HG03378 (cell line): Measurements from ENCODE around the gene DTHD1.
A peak's percentile ranks its signal among the peaks of the same experiment; 100 is the strongest.

Experiments
- ATAC-seq: cut with Tn5 transposase; IDR thresholded peaks from one replicate; pipeline ENCODE4 v1.9.1; 2021; ENCODE audit warnings: mild to moderate bottlenecking, moderate library complexity; ENCODE audit not compliant: unreplicated experiment

The DTHD1 gene

DNA sequence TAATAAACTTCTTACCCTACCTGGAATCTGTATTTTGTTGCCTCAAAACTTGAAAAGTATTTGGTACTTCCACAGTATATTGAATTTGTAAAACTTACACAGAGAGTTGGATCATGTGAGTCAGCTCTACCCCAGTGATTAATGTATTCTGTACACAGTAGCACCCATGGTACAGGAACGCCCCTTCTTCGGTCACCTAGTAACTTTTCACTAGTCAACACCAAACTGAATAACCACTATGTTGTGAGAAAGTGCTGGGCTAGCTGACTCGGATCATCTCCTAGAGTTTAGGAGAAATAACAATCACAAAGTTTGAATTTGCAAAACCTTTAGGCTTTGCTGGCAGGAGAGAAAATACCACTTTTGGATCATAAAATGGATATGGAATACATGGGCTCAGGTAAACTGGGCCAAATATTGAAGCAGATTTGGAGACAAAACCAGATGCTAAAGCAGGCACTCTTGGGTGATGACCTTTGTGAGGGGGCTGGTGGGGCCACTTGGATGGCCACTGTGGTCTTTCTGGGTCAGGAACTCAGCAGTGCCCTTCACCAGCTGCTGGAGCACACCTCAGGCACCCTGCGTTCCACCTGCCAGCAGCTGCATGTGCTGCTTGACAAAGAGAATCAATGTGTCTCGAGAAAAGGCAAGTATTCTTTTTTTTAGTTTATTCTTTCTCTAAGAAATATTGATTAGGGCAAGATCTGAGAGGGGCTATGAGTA lies at the start of gene DTHD1:
Gene DTHD1 (plus strand): TSS at position 233 of the 723 bp plus-strand sequence. CDS start 143 bp downstream, at position 376.
- ATAC-seq, result no peak

DNA sequence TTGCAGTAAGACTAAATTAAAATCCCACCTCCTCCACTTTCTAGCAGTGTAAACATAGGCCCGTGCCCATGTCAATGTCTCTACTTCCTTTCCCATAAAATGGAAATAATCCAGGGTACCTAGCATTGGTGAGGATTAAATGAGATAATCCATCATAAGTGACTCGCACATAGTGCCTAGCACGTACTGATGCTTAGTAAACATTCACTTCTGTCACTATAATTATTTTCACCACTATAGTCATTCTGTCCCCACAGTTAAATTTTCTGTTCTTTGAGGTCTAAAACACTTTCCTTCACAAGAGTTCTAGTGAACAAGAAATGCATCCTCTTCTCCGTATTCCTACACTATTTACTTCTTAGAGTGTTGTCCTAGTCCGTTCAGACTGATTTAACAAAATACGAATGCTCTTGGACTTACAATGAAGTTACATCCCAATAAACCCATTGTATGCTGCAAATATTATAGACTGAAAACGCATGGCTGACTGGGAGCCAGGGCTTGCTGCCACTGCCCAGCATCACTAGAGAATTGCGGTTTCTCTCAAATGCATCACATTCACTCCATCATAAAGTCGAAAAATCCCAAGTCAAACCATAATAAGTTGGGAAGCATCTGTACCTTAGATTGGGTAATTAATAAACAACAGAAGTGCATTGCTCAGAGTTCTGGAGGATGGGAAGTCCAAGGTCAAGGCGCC lies 47.7 kb upstream of the DTHD1 start:
- no peak for ATAC-seq

DNA sequence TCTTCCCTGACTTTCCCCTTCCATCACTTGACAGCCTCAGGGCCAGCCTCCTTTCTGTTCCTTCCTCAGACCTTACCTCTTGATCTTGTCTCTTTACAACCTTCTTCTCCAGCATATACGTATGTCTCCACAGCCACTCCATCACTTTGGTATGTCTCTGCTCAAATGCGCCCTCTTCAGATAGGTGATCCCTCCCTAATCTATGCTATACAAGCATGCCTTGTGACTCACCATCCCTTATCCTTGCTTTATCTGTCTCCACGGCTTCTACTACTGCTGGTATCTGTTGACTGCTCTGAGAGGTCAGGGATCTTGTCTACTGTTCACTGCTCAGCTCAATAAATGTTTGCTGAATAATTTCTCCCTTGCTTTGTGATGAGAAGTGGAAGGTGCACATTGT lies 46.1 kb upstream of the DTHD1 start:
- ATAC-seq, result no peak

GRCh38 chr4:36236159-36236558 lies 45.3 kb upstream of the DTHD1 start:
- no peak for ATAC-seq

DNA sequence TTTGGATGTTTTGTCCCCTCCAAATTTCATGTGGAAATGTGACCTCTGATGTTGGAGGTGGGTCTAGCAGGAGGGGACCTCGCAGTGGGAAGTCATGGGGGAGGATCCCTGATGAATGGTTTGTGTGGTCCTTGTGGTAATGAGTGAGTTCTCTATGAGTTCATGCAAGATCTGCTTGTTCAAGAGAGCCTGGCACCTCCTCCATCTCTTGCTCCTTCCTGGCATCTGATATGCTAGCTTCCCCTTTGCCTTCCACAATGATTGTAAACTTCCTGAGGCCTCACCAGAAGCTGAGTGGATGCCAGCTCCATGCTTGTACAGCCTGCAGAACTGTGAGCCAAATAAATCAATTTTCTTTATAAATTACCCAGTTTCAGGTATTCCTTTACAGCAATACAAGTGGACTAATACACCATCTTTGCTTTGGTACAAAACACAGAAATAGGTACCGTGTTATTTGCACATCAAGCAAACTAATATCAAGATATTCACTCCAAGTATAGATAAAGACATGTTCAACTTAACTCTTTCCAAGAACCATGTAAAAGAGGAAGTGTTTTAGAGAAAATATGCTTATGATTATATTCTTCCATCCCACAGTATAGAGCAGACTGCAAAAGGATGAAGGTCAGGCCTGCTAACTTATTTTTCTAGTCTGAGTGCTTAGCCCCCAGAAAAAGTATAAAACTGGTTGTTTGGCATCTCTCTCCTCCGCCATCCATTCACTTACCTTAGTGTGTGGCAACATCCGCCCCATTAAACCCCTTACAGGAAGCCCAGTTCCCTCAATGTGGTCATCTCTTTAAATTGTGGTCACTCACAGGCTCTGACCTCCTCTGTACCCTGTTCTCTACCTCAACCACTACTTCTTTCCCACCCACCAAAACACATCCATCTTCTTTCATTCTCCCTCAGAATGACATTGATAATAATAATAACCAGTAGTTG lies 43.8 kb upstream of the DTHD1 start:
- no peak for ATAC-seq

GRCh38 chr4:36241771-36242170 lies 39.6 kb upstream of the DTHD1 start:
- ATAC-seq, result peak; percentile 64

GRCh38 chr4:36242629-36243354 lies 38.6 kb upstream of the DTHD1 start:
- ATAC-seq, result no peak

DNA sequence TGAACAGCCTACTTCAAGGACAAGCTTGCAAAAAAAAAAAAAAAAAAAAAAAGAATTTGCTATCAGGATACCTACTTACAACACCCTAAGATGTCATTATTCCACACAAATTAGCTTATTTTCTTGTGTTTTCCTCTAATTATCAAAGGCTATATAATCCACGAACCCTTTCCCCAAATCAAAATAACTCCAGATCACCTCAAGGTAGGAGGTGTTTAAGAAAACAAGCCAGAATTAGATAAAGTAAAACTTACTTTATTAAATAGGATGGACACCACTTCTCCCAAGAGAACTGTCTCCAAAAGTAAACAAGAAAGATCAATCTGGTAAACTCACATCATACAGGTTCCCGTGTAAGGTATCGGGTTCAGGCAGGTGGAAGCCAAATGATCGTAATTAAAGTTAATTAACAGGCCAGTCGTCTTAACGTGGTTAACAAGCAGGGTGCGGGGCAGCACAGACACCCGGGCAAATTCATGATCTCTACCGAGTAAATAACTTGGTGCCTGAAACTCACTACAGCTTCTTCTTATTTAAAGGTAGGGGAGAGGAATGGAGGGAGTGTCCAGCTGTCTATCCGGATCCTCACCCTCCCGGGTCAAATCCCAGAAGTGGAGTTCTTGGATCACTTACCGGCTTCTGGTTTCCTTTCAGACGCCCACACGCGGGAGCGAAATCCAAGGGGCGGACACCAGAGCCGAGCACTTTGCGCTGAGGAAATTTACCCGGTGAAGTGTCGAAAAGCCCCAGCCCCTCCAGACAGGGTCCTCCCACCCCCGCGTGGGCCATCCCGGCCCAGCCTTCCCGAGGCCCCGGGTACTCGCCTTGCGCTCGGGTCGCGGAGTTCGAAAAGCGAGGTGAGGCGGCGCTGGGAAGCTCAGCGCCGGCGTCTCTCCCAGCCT lies 37.8 kb upstream of the DTHD1 start:
- ATAC-seq, result peak; percentile 13

DNA sequence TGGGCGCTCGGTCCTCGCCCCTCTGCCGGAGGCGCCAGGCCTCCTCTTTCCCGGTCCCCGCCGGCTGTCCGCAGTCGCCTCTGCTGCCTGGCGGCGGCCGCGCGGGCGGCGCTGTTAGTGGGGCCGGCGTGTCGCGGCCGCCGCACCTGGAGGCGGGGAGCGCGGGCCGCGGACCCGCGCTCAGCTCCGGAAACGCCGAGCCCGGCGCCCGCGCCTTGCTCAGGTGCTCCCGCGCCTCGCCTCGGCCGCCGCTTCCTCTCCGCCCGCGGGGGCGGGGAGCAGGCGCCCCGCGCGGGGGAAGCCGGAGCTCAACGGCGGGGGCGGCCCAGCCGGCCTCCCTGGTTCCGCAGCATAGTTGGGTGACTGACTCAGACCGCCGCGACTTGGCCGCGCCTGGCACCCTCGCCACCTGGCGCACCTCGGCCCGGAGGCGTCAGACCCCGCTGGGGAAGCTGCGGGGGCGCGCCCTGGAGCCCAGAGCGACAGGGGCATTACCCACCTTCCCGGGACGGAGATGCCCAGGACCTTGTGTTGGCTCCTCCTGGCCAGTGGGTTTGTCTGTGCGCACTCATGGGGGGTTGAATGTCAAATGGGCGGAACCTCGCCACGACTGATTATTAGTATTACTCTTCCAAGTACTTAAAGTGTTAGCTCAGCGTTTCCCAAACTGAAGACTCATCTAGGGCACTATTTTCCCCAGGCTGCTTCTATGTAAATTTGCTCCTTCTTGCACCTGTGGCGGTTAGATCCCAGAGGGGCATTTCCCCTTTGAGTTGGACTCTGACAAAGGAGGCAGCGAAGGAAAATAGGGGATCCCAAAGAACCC lies 36.9 kb upstream of the DTHD1 start, which contains the start of gene ARAP2:
Gene ARAP2 (minus strand): TSS at position 258 of the 826 bp plus-strand sequence. CDS start 15,028 bp downstream, outside the sequence.
- ATAC-seq, result peak; percentile 49

- ATAC-seq, result no peak
Observed at GRCh38 chr4:36249610-36250009, 31.8 kb upstream of the DTHD1 start.

GRCh38 chr4:36251983-36252382 lies 29.4 kb upstream of the DTHD1 start:
- no peak for ATAC-seq

- no peak for ATAC-seq
Observed at GRCh38 chr4:36254371-36254770, 27.0 kb upstream of the DTHD1 start.

DNA sequence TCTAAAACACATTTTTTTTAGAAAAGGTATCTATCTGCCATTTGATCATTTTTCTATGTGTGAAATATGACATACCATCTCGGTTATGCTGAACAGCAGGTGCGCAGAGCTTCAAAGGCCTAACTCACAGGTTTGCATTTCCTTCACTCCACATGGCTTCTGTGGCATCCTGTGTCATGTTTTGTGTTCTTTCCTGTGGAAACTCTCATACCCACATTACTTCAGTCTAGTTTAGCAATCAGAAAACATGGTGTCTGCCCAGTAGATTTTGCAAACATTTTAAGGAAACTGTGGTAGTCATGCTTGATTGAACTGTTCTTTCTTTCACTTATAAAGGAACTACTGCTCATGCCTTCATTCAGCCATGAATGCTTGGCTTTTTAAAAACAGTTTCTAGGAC lies 25.8 kb upstream of the DTHD1 start:
- peak; percentile 89 for ATAC-seq

DNA sequence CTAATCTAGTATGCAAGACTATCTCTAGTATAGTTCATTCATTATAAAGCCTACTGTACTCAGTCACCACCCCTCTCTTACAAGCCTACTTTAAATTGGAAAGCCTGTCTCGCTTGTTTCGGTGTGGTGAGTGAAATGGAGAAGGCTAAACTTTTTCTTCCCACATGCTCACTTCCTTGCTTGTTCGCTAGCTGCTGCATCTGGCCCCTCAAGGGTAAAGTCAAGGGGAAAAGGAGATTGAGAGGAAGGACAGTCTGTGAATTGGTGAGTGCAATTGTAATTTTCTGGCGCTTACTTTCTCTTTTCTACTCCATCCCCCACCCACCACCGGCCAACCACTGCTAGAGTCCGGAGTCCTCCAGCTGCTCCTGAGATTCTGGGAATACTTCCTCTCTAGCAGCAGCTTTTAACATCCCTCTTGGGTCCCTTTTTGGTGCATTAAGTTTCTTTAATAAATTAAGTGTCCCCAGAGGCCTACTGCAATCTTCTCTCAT lies 25.0 kb upstream of the DTHD1 start:
- ATAC-seq, result peak; percentile 45

DNA sequence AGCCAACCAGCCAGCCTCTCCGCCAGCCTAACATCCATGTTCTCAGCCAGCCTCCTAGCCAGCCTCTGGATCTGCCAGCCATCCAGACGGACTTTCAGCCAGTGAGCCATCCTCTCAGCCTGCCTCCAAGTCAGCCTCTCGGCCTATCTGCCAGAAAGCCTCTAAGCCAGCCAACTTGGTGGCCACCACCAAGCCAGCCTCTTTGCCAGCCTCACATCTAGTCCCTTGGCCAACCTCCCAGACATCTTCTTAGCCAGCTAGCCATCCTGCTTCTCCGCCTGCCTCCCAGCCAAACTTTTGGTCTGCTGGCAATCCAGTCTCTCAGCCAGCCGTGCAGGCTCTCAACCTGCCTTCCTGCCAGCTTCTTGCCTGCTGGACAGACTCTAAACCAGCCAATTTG lies 20.7 kb upstream of the DTHD1 start:
- ATAC-seq, result no peak

- no peak for ATAC-seq
Observed at GRCh38 chr4:36264207-36264826, 17.1 kb upstream of the DTHD1 start.

GRCh38 chr4:36267486-36268268 lies 13.7 kb upstream of the DTHD1 start:
- no peak for ATAC-seq
